H9 (cell line): ENCODE data around the gene ANKRD13D. TPM values are rescaled to one million over a fixed set of nuclear protein-coding genes. Genes with fewer than 3 reads are reported as not detected.
A peak's percentile ranks its signal among the peaks of the same experiment; 100 is the strongest.

Experiments used
- DNase-seq: peaks from one replicate; pipeline ENCODE4 v3.0.0-alpha.2; 2017
- H2AFZ ChIP-seq: one replicate; pipeline ENCODE4 v1.6.1; 2013; ENCODE audit warnings: mild to moderate bottlenecking, low read length, control low read depth, moderate library complexity
- H2AK5ac ChIP-seq: 2 replicates; pipeline ENCODE4 v1.6.1; 2013; ENCODE audit warnings: low read length, control low read depth, mixed read lengths; ENCODE audit not compliant: insufficient read length
- H2BK120ac ChIP-seq: one replicate; pipeline ENCODE4 v1.6.1; 2013; ENCODE audit warnings: low read depth, mild to moderate bottlenecking, low read length, control low read depth, inconsistent platforms; ENCODE audit not compliant: poor library complexity, severe bottlenecking
- H2BK12ac ChIP-seq: 2 replicates; pipeline ENCODE4 v1.6.1; 2013; ENCODE audit warnings: low read length, control low read depth, mixed read lengths, low read depth; ENCODE audit not compliant: insufficient read length
- H2BK15ac ChIP-seq: 2 replicates; pipeline ENCODE4 v1.6.1; 2013; ENCODE audit warnings: low read depth, low read length, control low read depth
- H2BK20ac ChIP-seq: one replicate; pipeline ENCODE4 v1.6.1; 2013; ENCODE audit warnings: low read depth, mild to moderate bottlenecking, low read length, control low read depth, inconsistent platforms; ENCODE audit not compliant: poor library complexity, severe bottlenecking
- H2BK5ac ChIP-seq: 2 replicates; pipeline ENCODE4 v1.6.1; 2013; ENCODE audit warnings: low read length, control low read depth, mixed read lengths; ENCODE audit not compliant: insufficient read length
- H3K14ac ChIP-seq: 2 replicates; pipeline ENCODE4 v1.6.1; 2013; ENCODE audit warnings: low read length, control low read depth; ENCODE audit not compliant: insufficient read depth
- H3K18ac ChIP-seq: 2 replicates; pipeline ENCODE4 v1.6.1; 2013; ENCODE audit warnings: low read depth, mild to moderate bottlenecking, mixed read lengths, low read length, control low read depth; ENCODE audit not compliant: insufficient read length
- H3K23ac ChIP-seq: 2 replicates; pipeline ENCODE4 v1.6.1; 2013; ENCODE audit warnings: low read length, control low read depth, mixed read lengths, low read depth; ENCODE audit not compliant: insufficient read length
- H3K23me2 ChIP-seq: 2 replicates; pipeline ENCODE4 v1.6.1; 2013; ENCODE audit warnings: low read depth, mild to moderate bottlenecking, mixed read lengths, low read length, control low read depth; ENCODE audit not compliant: insufficient read length, poor library complexity, severe bottlenecking
- H3K27ac ChIP-seq: 2 replicates; pipeline ENCODE4 v1.5.1; 2013; ENCODE audit warnings: low read length, control low read depth, mixed read lengths, low read depth; ENCODE audit not compliant: insufficient read length
- H3K27me3 ChIP-seq: 2 replicates; pipeline ENCODE4 v1.6.1; 2013; ENCODE audit warnings: low read length, control low read depth, inconsistent platforms; ENCODE audit not compliant: insufficient read depth
- H3K4ac ChIP-seq: 2 replicates; pipeline ENCODE4 v1.6.1; 2013; ENCODE audit warnings: low read depth, mild to moderate bottlenecking, control low read depth, inconsistent platforms, low read length, moderate library complexity
- H3K4me1 ChIP-seq: 2 replicates; pipeline ENCODE4 v1.6.1; 2013; ENCODE audit warnings: low read length, control low read depth, inconsistent platforms; ENCODE audit not compliant: insufficient read depth
- H3K4me2 ChIP-seq: 2 replicates; pipeline ENCODE4 v1.6.1; 2013; ENCODE audit warnings: low read length, control low read depth, mixed read lengths; ENCODE audit not compliant: insufficient read length, insufficient read depth
- H3K56ac ChIP-seq: 2 replicates; pipeline ENCODE4 v1.6.1; 2013; ENCODE audit warnings: low read depth, mild to moderate bottlenecking, mixed read lengths, low read length, control low read depth; ENCODE audit not compliant: insufficient read length
- H3K79me1 ChIP-seq: 2 replicates; pipeline ENCODE4 v1.6.1; 2013; ENCODE audit warnings: low read depth, mild to moderate bottlenecking, moderate library complexity, low read length, control low read depth, inconsistent platforms; ENCODE audit not compliant: insufficient read depth, poor library complexity, severe bottlenecking
- H3K79me2 ChIP-seq: 2 replicates; pipeline ENCODE4 v1.6.1; 2013; ENCODE audit warnings: low read length, control low read depth, inconsistent platforms; ENCODE audit not compliant: insufficient read depth
- H3K9ac ChIP-seq: 2 replicates; pipeline ENCODE4 v1.6.1; 2013; ENCODE audit warnings: low read length, control low read depth, mixed read lengths; ENCODE audit not compliant: insufficient read length; ENCODE audit errors: extremely low read depth
- H3K9me3 ChIP-seq: one replicate; pipeline ENCODE4 v1.6.1; 2013; ENCODE audit warnings: low read depth, low read length, inconsistent platforms; ENCODE audit not compliant: control insufficient read depth
- H3T11ph ChIP-seq: one replicate; pipeline ENCODE4 v1.6.1; 2013; ENCODE audit warnings: mild to moderate bottlenecking, low read length, control low read depth, inconsistent platforms
- H4K20me1 ChIP-seq: one replicate; pipeline ENCODE4 v1.6.1; 2013; ENCODE audit not compliant: control insufficient read depth, insufficient read length, insufficient read depth
- H4K5ac ChIP-seq: 2 replicates; pipeline ENCODE4 v1.6.1; 2013; ENCODE audit warnings: low read depth, mild to moderate bottlenecking, mixed read lengths, low read length, control low read depth; ENCODE audit not compliant: insufficient read length
- H4K8ac ChIP-seq: replicated peaks from 2 replicates; pipeline ENCODE4 v1.6.1; 2013; ENCODE audit warnings: low read length, control low read depth, mixed read lengths, low read depth; ENCODE audit not compliant: insufficient read length
- H4K91ac ChIP-seq: 2 replicates; pipeline ENCODE4 v1.6.1; 2013; ENCODE audit warnings: low read depth, mild to moderate bottlenecking, moderate library complexity, mixed read lengths, low read length, control low read depth; ENCODE audit not compliant: insufficient read length
- H3K27ac Mint-ChIP-seq, 3 experiments: 2 replicates in 2 of 3; 3 replicates in 1 of 3; pipeline ENCODE4 v1.8.0; 2020 to 2021; ENCODE audit warnings: mixed read lengths in 3 of 3, mild to moderate bottlenecking in 1 of 3, moderate library complexity in 1 of 3
- H3K27me3 Mint-ChIP-seq: 2 replicates; pipeline ENCODE4 v1.8.0; 2021; ENCODE audit warnings: low read depth, mild to moderate bottlenecking, moderate library complexity, mixed read lengths
- H3K36me3 Mint-ChIP-seq, 3 experiments: 2 replicates in 2 of 3; 3 replicates in 1 of 3; pipeline ENCODE4 v1.8.0; 2020 to 2021; ENCODE audit warnings: low read depth in 3 of 3, mixed read lengths in 3 of 3; ENCODE audit not compliant: insufficient read depth in 1 of 3
- H3K4me1 Mint-ChIP-seq, 2 experiments: 2 replicates each; pipeline ENCODE4 v1.8.0; 2020; ENCODE audit warnings: mixed read lengths in 2 of 2
- H3K4me3 Mint-ChIP-seq, 2 experiments: 2 replicates in 1 of 2; 3 replicates in 1 of 2; pipeline ENCODE4 v1.8.0; 2020 to 2021; ENCODE audit warnings: mild to moderate bottlenecking in 2 of 2, mixed read lengths in 2 of 2, moderate library complexity in 1 of 2
- H3K9me3 Mint-ChIP-seq, 2 experiments: 2 replicates in 1 of 2; 3 replicates in 1 of 2; pipeline ENCODE4 v1.8.0; 2020; ENCODE audit warnings: mild to moderate bottlenecking in 2 of 2, mixed read lengths in 2 of 2, moderate library complexity in 1 of 2
- WGBS: extraction: QIAGEN DNeasy Blood & Tissue Kit; methylation state at CpG from one replicate; pipeline ENCODE4 v1.1.7; 2013; ENCODE audit warnings: missing lambda C conversion rate, low lambda C conversion rate, mixed read lengths; ENCODE audit not compliant: insufficient read length; ENCODE audit errors: extremely low coverage; 5-methylcytosine and 5-hydroxymethylcytosine counted together
- total RNA-seq: library from RNA; stranded (reverse); gene quantifications from 2 replicates; pipeline ENCODE4 v1.2.1, GENCODE V29; 2021
- TF ChIP-seq, protein P1 (sequence below): fragments of 200-600 bp; sonication (generic); conservative IDR thresholded peaks from 3 replicates; pipeline ENCODE4 v1.8.0; 2021; ENCODE audit warnings: antibody characterized with exemption, mild to moderate bottlenecking

The ANKRD13D gene
- total RNA-seq, 1 experiment from 2014 or later = 42.1 TPM

DNA sequence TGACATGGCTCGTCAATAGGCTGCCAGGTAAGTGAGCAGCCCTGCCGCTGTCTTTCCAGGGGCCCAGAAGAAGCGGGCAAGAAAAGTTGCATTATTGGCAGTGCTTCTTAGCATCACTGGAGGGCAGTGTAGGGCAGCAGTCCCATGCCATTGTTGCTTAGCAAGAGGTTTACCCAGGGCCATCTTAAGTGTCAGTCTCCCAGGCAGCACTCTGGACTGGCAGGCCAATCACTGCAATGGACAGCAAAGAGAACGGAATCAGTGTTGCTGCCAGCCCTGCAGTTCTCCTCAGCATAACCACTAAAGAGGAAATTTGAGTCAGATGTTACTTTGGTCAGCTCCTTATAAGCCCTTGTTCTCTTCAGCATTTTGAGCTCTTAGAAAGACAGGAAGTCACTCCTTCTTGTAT lies 36.3 kb upstream of the ANKRD13D start:
- H3K27me3 ChIP-seq = no peaks in the 10 kb centered on the region
- H2BK12ac ChIP-seq = no peak overlapping the region
- H2BK20ac ChIP-seq = no peak overlapping the region
- no peak overlapping the region for H2BK15ac ChIP-seq
- no peaks in the 10 kb centered on the region for H3K9me3 ChIP-seq
- no peak overlapping the region for H3K4ac ChIP-seq
- Mint-ChIP-seq H3K36me3 (peaks cover 70 to 98% (median 92%) of the 10 kb centered on the region in 3 experiments; a peak in 6 of 7 replicates), H3K4me3 (no peak overlapping the region), H3K9me3 (no peaks in the 10 kb centered on the region), H3K27me3 (no peaks in the 10 kb centered on the region), H3K4me1 (no peaks in the 10 kb centered on the region), H3K27ac (no peak overlapping the region)
- no peak overlapping the region for H3K4me2 ChIP-seq
- no CpG with 5 or more reads among the region's 4 CpGs for WGBS
- H3K56ac ChIP-seq = no peak overlapping the region
- DNase-seq = no peak
- H4K91ac ChIP-seq = no peak overlapping the region
- H4K20me1 ChIP-seq = no peaks in the 10 kb centered on the region
- H3T11ph ChIP-seq = no peak overlapping the region
- H3K23me2 ChIP-seq = no peaks in the 10 kb centered on the region
- no peak overlapping the region for H3K23ac ChIP-seq
- H3K4me1 ChIP-seq = no peaks in the 10 kb centered on the region
- H2BK120ac ChIP-seq = no peak overlapping the region
- H4K5ac ChIP-seq = no peak overlapping the region
- no peak overlapping the region for H3K18ac ChIP-seq
- no peak overlapping the region for H2AK5ac ChIP-seq
- H3K9ac ChIP-seq = no peak overlapping the region
- no peaks in the 10 kb centered on the region for H3K79me1 ChIP-seq
- H2BK5ac ChIP-seq = no peak overlapping the region
- H2AFZ ChIP-seq = no peak overlapping the region
- no peak overlapping the region for H3K27ac ChIP-seq
- H3K79me2 ChIP-seq = no peaks in the 10 kb centered on the region
- no peak overlapping the region for H3K14ac ChIP-seq
- TF ChIP-seq, protein P1, sequence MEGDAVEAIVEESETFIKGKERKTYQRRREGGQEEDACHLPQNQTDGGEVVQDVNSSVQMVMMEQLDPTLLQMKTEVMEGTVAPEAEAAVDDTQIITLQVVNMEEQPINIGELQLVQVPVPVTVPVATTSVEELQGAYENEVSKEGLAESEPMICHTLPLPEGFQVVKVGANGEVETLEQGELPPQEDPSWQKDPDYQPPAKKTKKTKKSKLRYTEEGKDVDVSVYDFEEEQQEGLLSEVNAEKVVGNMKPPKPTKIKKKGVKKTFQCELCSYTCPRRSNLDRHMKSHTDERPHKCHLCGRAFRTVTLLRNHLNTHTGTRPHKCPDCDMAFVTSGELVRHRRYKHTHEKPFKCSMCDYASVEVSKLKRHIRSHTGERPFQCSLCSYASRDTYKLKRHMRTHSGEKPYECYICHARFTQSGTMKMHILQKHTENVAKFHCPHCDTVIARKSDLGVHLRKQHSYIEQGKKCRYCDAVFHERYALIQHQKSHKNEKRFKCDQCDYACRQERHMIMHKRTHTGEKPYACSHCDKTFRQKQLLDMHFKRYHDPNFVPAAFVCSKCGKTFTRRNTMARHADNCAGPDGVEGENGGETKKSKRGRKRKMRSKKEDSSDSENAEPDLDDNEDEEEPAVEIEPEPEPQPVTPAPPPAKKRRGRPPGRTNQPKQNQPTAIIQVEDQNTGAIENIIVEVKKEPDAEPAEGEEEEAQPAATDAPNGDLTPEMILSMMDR = peak; percentile 55
- no peak overlapping the region for H4K8ac ChIP-seq
